Measurements from ENCODE around the gene KRTAP4-7.

DNA sequence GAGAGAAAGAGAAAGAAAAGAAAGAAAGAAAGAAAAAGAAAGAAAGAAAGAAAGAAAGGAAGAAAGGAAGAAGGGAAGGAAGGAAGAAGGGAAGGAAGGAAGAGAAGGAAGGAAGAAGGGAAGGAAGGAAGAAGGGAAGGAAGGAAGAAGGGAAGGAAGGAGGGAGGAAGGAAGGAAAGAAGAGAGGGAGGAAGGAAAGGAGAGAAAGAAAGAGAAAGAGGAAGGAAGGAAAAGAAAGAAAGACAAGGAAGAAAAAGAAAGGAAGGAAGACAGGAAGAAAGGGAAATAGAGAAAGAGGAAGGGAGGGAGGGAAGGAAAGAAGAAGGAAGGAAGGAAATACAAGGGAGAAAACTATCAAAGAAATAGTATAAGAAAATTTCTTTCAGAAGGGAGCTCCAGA lies 7.2 kb upstream of the KRTAP4-7 start:
- no peak for TF ChIP-seq SIN3A (IDR thresholded peaks at IDR 0.05; ENCODE audit: borderline replicate concordance, low read depth, low read length)
- TF ChIP-seq JUND (IDR thresholded peaks at IDR 0.05): no peak
- TF ChIP-seq, protein P1, sequence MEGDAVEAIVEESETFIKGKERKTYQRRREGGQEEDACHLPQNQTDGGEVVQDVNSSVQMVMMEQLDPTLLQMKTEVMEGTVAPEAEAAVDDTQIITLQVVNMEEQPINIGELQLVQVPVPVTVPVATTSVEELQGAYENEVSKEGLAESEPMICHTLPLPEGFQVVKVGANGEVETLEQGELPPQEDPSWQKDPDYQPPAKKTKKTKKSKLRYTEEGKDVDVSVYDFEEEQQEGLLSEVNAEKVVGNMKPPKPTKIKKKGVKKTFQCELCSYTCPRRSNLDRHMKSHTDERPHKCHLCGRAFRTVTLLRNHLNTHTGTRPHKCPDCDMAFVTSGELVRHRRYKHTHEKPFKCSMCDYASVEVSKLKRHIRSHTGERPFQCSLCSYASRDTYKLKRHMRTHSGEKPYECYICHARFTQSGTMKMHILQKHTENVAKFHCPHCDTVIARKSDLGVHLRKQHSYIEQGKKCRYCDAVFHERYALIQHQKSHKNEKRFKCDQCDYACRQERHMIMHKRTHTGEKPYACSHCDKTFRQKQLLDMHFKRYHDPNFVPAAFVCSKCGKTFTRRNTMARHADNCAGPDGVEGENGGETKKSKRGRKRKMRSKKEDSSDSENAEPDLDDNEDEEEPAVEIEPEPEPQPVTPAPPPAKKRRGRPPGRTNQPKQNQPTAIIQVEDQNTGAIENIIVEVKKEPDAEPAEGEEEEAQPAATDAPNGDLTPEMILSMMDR (IDR thresholded peaks at IDR 0.05): no peak
- no peak for TF ChIP-seq NRF1 (IDR thresholded peaks at IDR 0.05; ENCODE audit: low read depth, low read length)
- TF ChIP-seq, protein P2, sequence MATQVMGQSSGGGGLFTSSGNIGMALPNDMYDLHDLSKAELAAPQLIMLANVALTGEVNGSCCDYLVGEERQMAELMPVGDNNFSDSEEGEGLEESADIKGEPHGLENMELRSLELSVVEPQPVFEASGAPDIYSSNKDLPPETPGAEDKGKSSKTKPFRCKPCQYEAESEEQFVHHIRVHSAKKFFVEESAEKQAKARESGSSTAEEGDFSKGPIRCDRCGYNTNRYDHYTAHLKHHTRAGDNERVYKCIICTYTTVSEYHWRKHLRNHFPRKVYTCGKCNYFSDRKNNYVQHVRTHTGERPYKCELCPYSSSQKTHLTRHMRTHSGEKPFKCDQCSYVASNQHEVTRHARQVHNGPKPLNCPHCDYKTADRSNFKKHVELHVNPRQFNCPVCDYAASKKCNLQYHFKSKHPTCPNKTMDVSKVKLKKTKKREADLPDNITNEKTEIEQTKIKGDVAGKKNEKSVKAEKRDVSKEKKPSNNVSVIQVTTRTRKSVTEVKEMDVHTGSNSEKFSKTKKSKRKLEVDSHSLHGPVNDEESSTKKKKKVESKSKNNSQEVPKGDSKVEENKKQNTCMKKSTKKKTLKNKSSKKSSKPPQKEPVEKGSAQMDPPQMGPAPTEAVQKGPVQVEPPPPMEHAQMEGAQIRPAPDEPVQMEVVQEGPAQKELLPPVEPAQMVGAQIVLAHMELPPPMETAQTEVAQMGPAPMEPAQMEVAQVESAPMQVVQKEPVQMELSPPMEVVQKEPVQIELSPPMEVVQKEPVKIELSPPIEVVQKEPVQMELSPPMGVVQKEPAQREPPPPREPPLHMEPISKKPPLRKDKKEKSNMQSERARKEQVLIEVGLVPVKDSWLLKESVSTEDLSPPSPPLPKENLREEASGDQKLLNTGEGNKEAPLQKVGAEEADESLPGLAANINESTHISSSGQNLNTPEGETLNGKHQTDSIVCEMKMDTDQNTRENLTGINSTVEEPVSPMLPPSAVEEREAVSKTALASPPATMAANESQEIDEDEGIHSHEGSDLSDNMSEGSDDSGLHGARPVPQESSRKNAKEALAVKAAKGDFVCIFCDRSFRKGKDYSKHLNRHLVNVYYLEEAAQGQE (IDR thresholded peaks at IDR 0.05; ENCODE audit: low read depth, low read length): no peak
- TF ChIP-seq RAD21 (IDR thresholded peaks at IDR 0.05; ENCODE audit: low read length): no peak
- TF ChIP-seq, protein P3, sequence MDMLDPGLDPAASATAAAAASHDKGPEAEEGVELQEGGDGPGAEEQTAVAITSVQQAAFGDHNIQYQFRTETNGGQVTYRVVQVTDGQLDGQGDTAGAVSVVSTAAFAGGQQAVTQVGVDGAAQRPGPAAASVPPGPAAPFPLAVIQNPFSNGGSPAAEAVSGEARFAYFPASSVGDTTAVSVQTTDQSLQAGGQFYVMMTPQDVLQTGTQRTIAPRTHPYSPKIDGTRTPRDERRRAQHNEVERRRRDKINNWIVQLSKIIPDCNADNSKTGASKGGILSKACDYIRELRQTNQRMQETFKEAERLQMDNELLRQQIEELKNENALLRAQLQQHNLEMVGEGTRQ (IDR thresholded peaks at IDR 0.05; ENCODE audit: borderline replicate concordance, low read depth, low read length): no peak
- no peak for TF ChIP-seq TEAD4 (IDR thresholded peaks at IDR 0.05; ENCODE audit: borderline replicate concordance, insufficient read depth)
- TF ChIP-seq RXRA (IDR thresholded peaks at IDR 0.05; ENCODE audit: borderline replicate concordance, low read depth): no peak
